ENCODE data around the gene ALOX5AP.

ALOX5AP gene

GRCh38 chr13:30773561-30773960 is 38.2 kb downstream of the ALOX5AP start:
- no peak for DNase-seq

- no peak for DNase-seq
Measured at GRCh38 chr13:30774214-30774730, 38.9 kb downstream of the ALOX5AP start.

- no peak for DNase-seq
Measured at GRCh38 chr13:30776661-30777060, 41.3 kb downstream of the ALOX5AP start.

GRCh38 chr13:30779016-30779415 is 43.7 kb downstream of the ALOX5AP start:
- no peak for DNase-seq

- DNase-seq, result no peak
Measured at GRCh38 chr13:30779608-30780007, 44.3 kb downstream of the ALOX5AP start.

GRCh38 chr13:30780338-30780981 is 45.1 kb downstream of the ALOX5AP start:
- DNase-seq, result no peak

GRCh38 chr13:30785191-30785850 is 50.0 kb downstream of the ALOX5AP start:
- DNase-seq, result no peak

- DNase-seq, result no peak
Measured at GRCh38 chr13:30786648-30787047, 51.3 kb downstream of the ALOX5AP start.

GRCh38 chr13:30787738-30788525 is 52.6 kb downstream of the ALOX5AP start:
- DNase-seq, result no peak

- DNase-seq, result no peak
Measured at GRCh38 chr13:30789166-30789862, 54.0 kb downstream of the ALOX5AP start.

- DNase-seq, result no peak
Measured at GRCh38 chr13:30790592-30790991, 55.2 kb downstream of the ALOX5AP start.

GRCh38 chr13:30791354-30792001 is 56.1 kb downstream of the ALOX5AP start:
- no peak for DNase-seq

GRCh38 chr13:30792285-30793000 is 57.1 kb downstream of the ALOX5AP start:
- peak; percentile 93 for DNase-seq

- peak; percentile 65 for DNase-seq
Measured at GRCh38 chr13:30796132-30796572, 60.8 kb downstream of the ALOX5AP start.

GRCh38 chr13:30796631-30797601 is 61.6 kb downstream of the ALOX5AP start:
- no peak for DNase-seq

GRCh38 chr13:30797847-30798535 is 62.6 kb downstream of the ALOX5AP start:
- DNase-seq, result no peak

GRCh38 chr13:30798776-30799355 is 63.5 kb downstream of the ALOX5AP start:
- DNase-seq, result peak; percentile 71

GRCh38 chr13:30799356-30799824 is 64.0 kb downstream of the ALOX5AP start:
- DNase-seq, result peak; percentile 52

GRCh38 chr13:30800107-30800506 is 64.8 kb downstream of the ALOX5AP start:
- DNase-seq, result no peak

Measured in fibroblast of skin of right biceps (primary cell).